Tibial nerve (tissue), 4 donors: ENCODE data around the gene LRRC70.

Experiments
- CTCF ChIP-seq, 5 experiments: fragments of 200-600 bp in 3 of 5; fragments of 450-650 bp in 2 of 5; sonication (generic) in 3 of 5; IDR thresholded peaks; one replicate each; pipeline ENCODE4 v1.5.1; 2016 to 2019; ENCODE audit warnings: antibody characterized with exemption in 5 of 5, mild to moderate bottlenecking in 3 of 5, moderate library complexity in 2 of 5
- EP300 ChIP-seq, 2 donors: sonication (generic); formaldehyde crosslinking; IDR thresholded peaks; one replicate each; pipeline ENCODE4 v1.6.1; 2017; ENCODE audit warnings: antibody characterized with exemption in 2 of 2, mild to moderate bottlenecking in 1 of 2

- no peak for TF ChIP-seq CTCF (IDR thresholded peaks at IDR 0.05)
- no peak for TF ChIP-seq EP300 (IDR thresholded peaks at IDR 0.05)
These were observed 39.3 kb downstream of the LRRC70 start for GRCh38 chr5:62617943-62618342.
